Neural cell (in vitro differentiated cells): ENCODE results near the gene RIOK1.

Experiments
- EP300 ChIP-seq: fragments of 450-650 bp; conservative IDR thresholded peaks from 2 replicates; pipeline ENCODE4 v1.6.1; 2014; ENCODE audit warnings: antibody characterized with exemption, mild to moderate bottlenecking, moderate library complexity; ENCODE audit not compliant: poor library complexity, severe bottlenecking
- TAF1 ChIP-seq: IDR thresholded peaks from 2 replicates; pipeline ENCODE4 v1.6.1; 2012; ENCODE audit warnings: low read depth
- TF ChIP-seq, protein P1 (sequence below): IDR thresholded peaks from 2 replicates; pipeline ENCODE4 v1.6.1; 2012; ENCODE audit warnings: borderline replicate concordance
- TF ChIP-seq, protein P2 (sequence below): fragments of 450-650 bp; IDR thresholded peaks from 2 replicates; pipeline ENCODE4 v1.5.1; 2014; ENCODE audit warnings: antibody characterized with exemption, mild to moderate bottlenecking, moderate library complexity; ENCODE audit not compliant: poor library complexity, severe bottlenecking

DNA sequence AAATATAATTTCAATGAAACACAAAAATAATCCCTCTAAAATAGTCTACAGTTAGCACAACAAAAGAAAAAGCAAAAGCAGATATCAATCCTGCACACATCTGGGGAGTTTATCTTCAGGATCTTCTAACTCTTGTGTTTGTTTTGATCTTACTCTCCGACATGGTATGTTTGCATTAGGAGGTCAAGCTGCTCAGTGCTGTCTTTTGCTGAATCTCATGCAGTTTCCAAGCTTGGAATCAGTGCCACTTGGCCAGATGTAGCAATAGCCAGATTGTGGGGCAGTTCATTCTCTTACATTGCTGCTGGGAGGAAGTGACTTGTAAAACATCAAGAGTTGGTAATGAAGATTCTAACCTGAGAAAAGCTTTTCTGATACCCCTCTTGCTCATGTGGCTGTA lies 29.5 kb downstream of the RIOK1 start:
- TF ChIP-seq EP300 (no peak), TAF1 (no peak)
- TF ChIP-seq, protein P1, sequence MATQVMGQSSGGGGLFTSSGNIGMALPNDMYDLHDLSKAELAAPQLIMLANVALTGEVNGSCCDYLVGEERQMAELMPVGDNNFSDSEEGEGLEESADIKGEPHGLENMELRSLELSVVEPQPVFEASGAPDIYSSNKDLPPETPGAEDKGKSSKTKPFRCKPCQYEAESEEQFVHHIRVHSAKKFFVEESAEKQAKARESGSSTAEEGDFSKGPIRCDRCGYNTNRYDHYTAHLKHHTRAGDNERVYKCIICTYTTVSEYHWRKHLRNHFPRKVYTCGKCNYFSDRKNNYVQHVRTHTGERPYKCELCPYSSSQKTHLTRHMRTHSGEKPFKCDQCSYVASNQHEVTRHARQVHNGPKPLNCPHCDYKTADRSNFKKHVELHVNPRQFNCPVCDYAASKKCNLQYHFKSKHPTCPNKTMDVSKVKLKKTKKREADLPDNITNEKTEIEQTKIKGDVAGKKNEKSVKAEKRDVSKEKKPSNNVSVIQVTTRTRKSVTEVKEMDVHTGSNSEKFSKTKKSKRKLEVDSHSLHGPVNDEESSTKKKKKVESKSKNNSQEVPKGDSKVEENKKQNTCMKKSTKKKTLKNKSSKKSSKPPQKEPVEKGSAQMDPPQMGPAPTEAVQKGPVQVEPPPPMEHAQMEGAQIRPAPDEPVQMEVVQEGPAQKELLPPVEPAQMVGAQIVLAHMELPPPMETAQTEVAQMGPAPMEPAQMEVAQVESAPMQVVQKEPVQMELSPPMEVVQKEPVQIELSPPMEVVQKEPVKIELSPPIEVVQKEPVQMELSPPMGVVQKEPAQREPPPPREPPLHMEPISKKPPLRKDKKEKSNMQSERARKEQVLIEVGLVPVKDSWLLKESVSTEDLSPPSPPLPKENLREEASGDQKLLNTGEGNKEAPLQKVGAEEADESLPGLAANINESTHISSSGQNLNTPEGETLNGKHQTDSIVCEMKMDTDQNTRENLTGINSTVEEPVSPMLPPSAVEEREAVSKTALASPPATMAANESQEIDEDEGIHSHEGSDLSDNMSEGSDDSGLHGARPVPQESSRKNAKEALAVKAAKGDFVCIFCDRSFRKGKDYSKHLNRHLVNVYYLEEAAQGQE, result no peak
- TF ChIP-seq, protein P2, sequence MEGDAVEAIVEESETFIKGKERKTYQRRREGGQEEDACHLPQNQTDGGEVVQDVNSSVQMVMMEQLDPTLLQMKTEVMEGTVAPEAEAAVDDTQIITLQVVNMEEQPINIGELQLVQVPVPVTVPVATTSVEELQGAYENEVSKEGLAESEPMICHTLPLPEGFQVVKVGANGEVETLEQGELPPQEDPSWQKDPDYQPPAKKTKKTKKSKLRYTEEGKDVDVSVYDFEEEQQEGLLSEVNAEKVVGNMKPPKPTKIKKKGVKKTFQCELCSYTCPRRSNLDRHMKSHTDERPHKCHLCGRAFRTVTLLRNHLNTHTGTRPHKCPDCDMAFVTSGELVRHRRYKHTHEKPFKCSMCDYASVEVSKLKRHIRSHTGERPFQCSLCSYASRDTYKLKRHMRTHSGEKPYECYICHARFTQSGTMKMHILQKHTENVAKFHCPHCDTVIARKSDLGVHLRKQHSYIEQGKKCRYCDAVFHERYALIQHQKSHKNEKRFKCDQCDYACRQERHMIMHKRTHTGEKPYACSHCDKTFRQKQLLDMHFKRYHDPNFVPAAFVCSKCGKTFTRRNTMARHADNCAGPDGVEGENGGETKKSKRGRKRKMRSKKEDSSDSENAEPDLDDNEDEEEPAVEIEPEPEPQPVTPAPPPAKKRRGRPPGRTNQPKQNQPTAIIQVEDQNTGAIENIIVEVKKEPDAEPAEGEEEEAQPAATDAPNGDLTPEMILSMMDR, result no peak
